SJSA1 (cell line): ENCODE measurements around the gene GRAMD2A. TPM values are rescaled to one million over a fixed set of nuclear protein-coding genes. Genes with fewer than 3 reads are reported as not detected.
A peak's percentile ranks its signal among the peaks of the same experiment; 100 is the strongest.

Experiments used
- DNase-seq, 2 experiments: peaks; one replicate each; pipeline ENCODE4 v3.0.0-alpha.2; 2015 to 2020; ENCODE audit warnings: low spot score in 2 of 2, low read depth in 1 of 2
- H3K27ac ChIP-seq: fragments of 250-450 bp; sonication (Bioruptor Pico); 2 replicates; pipeline ENCODE4 v1.5.1; 2020; ENCODE audit warnings: mild to moderate bottlenecking, moderate library complexity
- H3K27me3 ChIP-seq: fragments of 250-450 bp; sonication (Bioruptor Pico); replicated peaks from 2 replicates; pipeline ENCODE4 v1.5.1; 2020; ENCODE audit warnings: mild to moderate bottlenecking, moderate library complexity
- H3K36me3 ChIP-seq: fragments of 250-450 bp; sonication (Bioruptor Pico); 2 replicates; pipeline ENCODE4 v1.5.1; 2020; ENCODE audit warnings: mild to moderate bottlenecking
- H3K4me1 ChIP-seq: fragments of 250-450 bp; sonication (Bioruptor Pico); replicated peaks from 2 replicates; pipeline ENCODE4 v1.6.1; 2021; ENCODE audit warnings: mild to moderate bottlenecking
- H3K4me3 ChIP-seq: fragments of 250-450 bp; sonication (Bioruptor Pico); 2 replicates; pipeline ENCODE4 v1.5.1; 2020; ENCODE audit warnings: mild to moderate bottlenecking
- H3K9me3 ChIP-seq: fragments of 250-450 bp; sonication (Bioruptor Pico); replicated peaks from 2 replicates; pipeline ENCODE4 v1.5.1; 2020; ENCODE audit warnings: mild to moderate bottlenecking
- total RNA-seq: library from RNA; depleted of rRNA; stranded (reverse); fragments of >200 nt; shearing (Covaris generic); gene quantifications from 2 replicates; pipeline ENCODE4 v1.2.3, GENCODE V29; 2014; rRNA removed

Gene GRAMD2A
- total RNA-seq, result 0.16 TPM in 1 of 2 replicates, not detected in the other

GRCh38 chr15:72197460-72198355, at the start of gene GRAMD2A:
TSS of gene GRAMD2A (minus strand) at chr15:72197787.
- Histone ChIP-seq H3K9me3 (no peaks in the 10 kb centered on the region), H3K4me1 (peaks cover 10% of the 10 kb centered on the region), H3K4me3 (peak within 1 kb of the TSS; percentile 33), H3K36me3 (peaks cover 50% of the 10 kb centered on the region), H3K27me3 (no peaks in the 10 kb centered on the region), H3K27ac (no peak within 1 kb of the TSS)
- DNase-seq, result peak in 1 of 2 experiments; percentile 20

GRCh38 chr15:72242775-72243370, 45.3 kb upstream of the GRAMD2A start:
- peaks cover 66% of the 10 kb centered on the region for H3K36me3 ChIP-seq
- H3K9me3 ChIP-seq, result no peaks in the 10 kb centered on the region
- H3K27me3 ChIP-seq, result no peaks in the 10 kb centered on the region
- H3K27ac ChIP-seq, result no peak overlapping the region
- H3K4me1 ChIP-seq, result peaks cover 4% of the 10 kb centered on the region
- no peak for DNase-seq
- no peak overlapping the region for H3K4me3 ChIP-seq

GRCh38 chr15:72239652-72240051, 42.1 kb upstream of the GRAMD2A start:
- H3K27me3 ChIP-seq, result no peaks in the 10 kb centered on the region
- H3K9me3 ChIP-seq, result no peaks in the 10 kb centered on the region
- H3K4me1 ChIP-seq, result peaks cover 21% of the 10 kb centered on the region
- H3K27ac ChIP-seq, result no peak overlapping the region
- DNase-seq, result no peak
- H3K4me3 ChIP-seq, result no peak overlapping the region
- peaks cover 53% of the 10 kb centered on the region for H3K36me3 ChIP-seq

GRCh38 chr15:72238586-72238985, 41.0 kb upstream of the GRAMD2A start:
- Histone ChIP-seq H3K27ac (no peak overlapping the region), H3K4me3 (no peak overlapping the region), H3K27me3 (no peaks in the 10 kb centered on the region), H3K9me3 (no peaks in the 10 kb centered on the region), H3K36me3 (peaks cover 43% of the 10 kb centered on the region), H3K4me1 (peaks cover 21% of the 10 kb centered on the region)
- DNase-seq, result no peak

- Histone ChIP-seq H3K4me3 (no peak overlapping the region), H3K36me3 (peaks cover 39% of the 10 kb centered on the region), H3K4me1 (peaks cover 22% of the 10 kb centered on the region), H3K9me3 (no peaks in the 10 kb centered on the region), H3K27ac (peak overlapping the region; percentile 95), H3K27me3 (no peaks in the 10 kb centered on the region)
- no peak for DNase-seq
Observed at GRCh38 chr15:72237853-72238224, 40.3 kb upstream of the GRAMD2A start.

GRCh38 chr15:72237029-72237852, 39.7 kb upstream of the GRAMD2A start:
- Histone ChIP-seq H3K4me3 (peak overlapping the region; percentile 30), H3K27ac (peak overlapping the region; percentile 95), H3K4me1 (peaks cover 28% of the 10 kb centered on the region)

GRCh38 chr15:72236381-72237003, 38.9 kb upstream of the GRAMD2A start:
- DNase-seq, result no peak
- Histone ChIP-seq H3K36me3 (peaks cover 25% of the 10 kb centered on the region), H3K9me3 (no peaks in the 10 kb centered on the region), H3K27ac (peak overlapping the region; percentile 95), H3K4me3 (peak overlapping the region; percentile 30), H3K4me1 (peaks cover 32% of the 10 kb centered on the region), H3K27me3 (no peaks in the 10 kb centered on the region)

More at GRCh38 chr15:72237029-72237852, 39.7 kb upstream of the GRAMD2A start:
- DNase-seq, result peak; percentile 94 to 96
- Histone ChIP-seq H3K9me3 (no peaks in the 10 kb centered on the region), H3K36me3 (peaks cover 33% of the 10 kb centered on the region), H3K27me3 (no peaks in the 10 kb centered on the region)

GRCh38 chr15:72235298-72235697, 37.7 kb upstream of the GRAMD2A start:
- Histone ChIP-seq H3K4me3 (no peak overlapping the region), H3K27ac (no peak overlapping the region), H3K36me3 (peaks cover 18% of the 10 kb centered on the region), H3K9me3 (no peaks in the 10 kb centered on the region), H3K4me1 (peaks cover 32% of the 10 kb centered on the region), H3K27me3 (no peaks in the 10 kb centered on the region)
- DNase-seq, result no peak

GRCh38 chr15:72233769-72234168, 36.2 kb upstream of the GRAMD2A start:
- Histone ChIP-seq H3K27ac (no peak overlapping the region), H3K4me1 (peaks cover 38% of the 10 kb centered on the region), H3K27me3 (no peaks in the 10 kb centered on the region), H3K4me3 (no peak overlapping the region), H3K36me3 (peaks cover 21% of the 10 kb centered on the region), H3K9me3 (no peaks in the 10 kb centered on the region)
- no peak for DNase-seq

- peaks cover 39% of the 10 kb centered on the region for H3K4me1 ChIP-seq
- peaks cover 27% of the 10 kb centered on the region for H3K36me3 ChIP-seq
- H3K9me3 ChIP-seq, result no peaks in the 10 kb centered on the region
- peak overlapping the region; percentile 76 for H3K4me3 ChIP-seq
- peak overlapping the region; percentile 48 for H3K27ac ChIP-seq
- no peaks in the 10 kb centered on the region for H3K27me3 ChIP-seq
- peak; percentile 57 to 62 for DNase-seq
Observed at GRCh38 chr15:72231833-72232478, 34.4 kb upstream of the GRAMD2A start.

GRCh38 chr15:72231066-72231832, 33.7 kb upstream of the GRAMD2A start, which contains the start of gene PKM:
TSS of gene PKM (minus strand) at chr15:72231190. CDS start at chr15:72219097, 12,093 bp downstream.
- peaks cover 28% of the 10 kb centered on the region for H3K36me3 ChIP-seq
- peak within 1 kb of the TSS; percentile 69 for H3K27ac ChIP-seq
- H3K4me3 ChIP-seq, result peak within 1 kb of the TSS; percentile 76
- H3K4me1 ChIP-seq, result peaks cover 39% of the 10 kb centered on the region
- H3K9me3 ChIP-seq, result no peaks in the 10 kb centered on the region
- peak; percentile 95 to 98 for DNase-seq
- no peaks in the 10 kb centered on the region for H3K27me3 ChIP-seq
